ENCODE data around the gene ITPRIPL2. TPM values are rescaled to one million over a fixed set of nuclear protein-coding genes. Genes with fewer than 3 reads are reported as not detected.

Gene ITPRIPL2
- polyA plus RNA-seq, 1 donor from 2014 or later: not detected

DNA sequence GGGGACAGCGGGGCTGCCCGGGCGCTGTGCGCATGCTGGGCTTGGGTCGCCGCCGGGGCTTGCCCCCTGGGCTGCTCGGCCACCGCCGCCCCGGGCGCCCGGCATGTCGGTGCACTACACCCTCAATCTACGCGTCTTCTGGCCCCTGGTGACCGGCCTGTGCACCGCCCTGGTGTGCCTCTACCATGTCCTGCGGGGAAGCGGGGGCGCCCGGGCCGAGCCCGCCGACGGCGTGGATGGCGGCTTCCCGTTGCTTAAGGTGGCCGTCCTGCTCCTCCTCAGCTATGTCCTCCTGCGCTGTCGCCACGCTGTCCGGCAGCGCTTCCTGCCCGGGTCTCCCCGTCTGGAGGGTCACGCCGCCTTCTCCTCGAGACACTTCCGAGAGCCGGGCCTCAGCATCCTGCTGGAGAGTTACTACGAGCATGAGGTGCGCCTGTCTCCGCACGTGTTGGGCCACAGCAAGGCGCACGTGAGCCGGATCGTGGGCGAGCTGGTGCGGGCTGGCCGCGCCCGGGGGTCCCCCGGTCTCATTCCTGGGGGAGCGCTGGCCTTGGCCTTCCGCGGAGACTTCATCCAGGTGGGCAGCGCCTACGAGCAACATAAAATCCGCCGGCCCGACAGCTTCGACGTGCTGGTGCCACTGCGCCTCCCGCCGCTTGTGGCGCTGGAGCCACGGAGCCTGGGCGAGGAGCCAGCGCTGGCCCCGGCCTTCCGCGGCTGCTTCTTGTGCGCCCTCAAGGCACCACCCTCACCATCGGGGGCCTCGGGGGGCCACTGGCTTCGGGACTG lies 789 bp downstream of the ITPRIPL2 start:
- H2AFZ ChIP-seq (ENCODE audit: low read depth, low read length): no peak overlapping the region
- H3K9ac ChIP-seq (ENCODE audit: low read length): no peak overlapping the region
- H3K79me2 ChIP-seq (replicated peaks; ENCODE audit: insufficient read depth, low read length): no peaks in the 10 kb centered on the region
- no peaks in the 10 kb centered on the region for H3K9me3 ChIP-seq (ENCODE audit: low read length)
- no peaks in the 10 kb centered on the region for H4K20me1 ChIP-seq (ENCODE audit: insufficient read depth)
- H3K36me3 ChIP-seq (ENCODE audit: insufficient read depth, low read length): no peaks in the 10 kb centered on the region
- no peaks in the 10 kb centered on the region for H3K9me2 ChIP-seq (ENCODE audit: insufficient read depth, low read length)
- no peak for TF ChIP-seq POLR2AphosphoS5 (IDR thresholded peaks at IDR 0.05)
- no peak for TF ChIP-seq RAD21 (conservative IDR thresholded peaks at IDR 0.05)
- H3K4me3 ChIP-seq (ENCODE audit: low read length): no peak overlapping the region
- no peak overlapping the region for H3K27ac ChIP-seq (ENCODE audit: low read length)
- no peak overlapping the region for H3K4me2 ChIP-seq (ENCODE audit: low read length)
- no peaks in the 10 kb centered on the region for H3F3A ChIP-seq (ENCODE audit: insufficient read depth, low read length, poor library complexity, severe bottlenecking)
- peaks cover 27% of the 10 kb centered on the region for H3K27me3 ChIP-seq (ENCODE audit: insufficient read depth, low read depth, low read length)

GRCh38 chr16:19115148-19116021 lies 1.6 kb downstream of the ITPRIPL2 start:
- Histone ChIP-seq H3K9me2 (ENCODE audit: insufficient read depth, low read length) (no peaks in the 10 kb centered on the region), H3K79me2 (replicated peaks; ENCODE audit: insufficient read depth, low read length) (no peaks in the 10 kb centered on the region), H3K36me3 (ENCODE audit: insufficient read depth, low read length) (no peaks in the 10 kb centered on the region), H3K4me3 (ENCODE audit: low read length) (no peak overlapping the region), H3K9me3 (ENCODE audit: low read length) (no peaks in the 10 kb centered on the region), H3K27me3 (ENCODE audit: insufficient read depth, low read depth, low read length) (peaks cover 27% of the 10 kb centered on the region), H3K4me2 (ENCODE audit: low read length) (no peak overlapping the region), H4K20me1 (ENCODE audit: insufficient read depth) (no peaks in the 10 kb centered on the region), H3K27ac (ENCODE audit: low read length) (no peak overlapping the region), H3F3A (ENCODE audit: insufficient read depth, low read length, poor library complexity, severe bottlenecking) (no peaks in the 10 kb centered on the region), H2AFZ (ENCODE audit: low read depth, low read length) (no peak overlapping the region), H3K9ac (ENCODE audit: low read length) (no peak overlapping the region)
- no peak for TF ChIP-seq POLR2AphosphoS5 (IDR thresholded peaks at IDR 0.05)
- TF ChIP-seq MXI1 (conservative IDR thresholded peaks at IDR 0.05; ENCODE audit: poor library complexity, severe bottlenecking): no peak
- no peak for TF ChIP-seq RAD21 (conservative IDR thresholded peaks at IDR 0.05)
- TF ChIP-seq EP300 (conservative IDR thresholded peaks at IDR 0.05; ENCODE audit: poor library complexity, severe bottlenecking): no peak
- no peak for TF ChIP-seq CTCF (IDR thresholded peaks at IDR 0.05; ENCODE audit: poor library complexity, severe bottlenecking)
- no peak for TF ChIP-seq TAF1 (IDR thresholded peaks at IDR 0.05; ENCODE audit: low read depth)

DNA sequence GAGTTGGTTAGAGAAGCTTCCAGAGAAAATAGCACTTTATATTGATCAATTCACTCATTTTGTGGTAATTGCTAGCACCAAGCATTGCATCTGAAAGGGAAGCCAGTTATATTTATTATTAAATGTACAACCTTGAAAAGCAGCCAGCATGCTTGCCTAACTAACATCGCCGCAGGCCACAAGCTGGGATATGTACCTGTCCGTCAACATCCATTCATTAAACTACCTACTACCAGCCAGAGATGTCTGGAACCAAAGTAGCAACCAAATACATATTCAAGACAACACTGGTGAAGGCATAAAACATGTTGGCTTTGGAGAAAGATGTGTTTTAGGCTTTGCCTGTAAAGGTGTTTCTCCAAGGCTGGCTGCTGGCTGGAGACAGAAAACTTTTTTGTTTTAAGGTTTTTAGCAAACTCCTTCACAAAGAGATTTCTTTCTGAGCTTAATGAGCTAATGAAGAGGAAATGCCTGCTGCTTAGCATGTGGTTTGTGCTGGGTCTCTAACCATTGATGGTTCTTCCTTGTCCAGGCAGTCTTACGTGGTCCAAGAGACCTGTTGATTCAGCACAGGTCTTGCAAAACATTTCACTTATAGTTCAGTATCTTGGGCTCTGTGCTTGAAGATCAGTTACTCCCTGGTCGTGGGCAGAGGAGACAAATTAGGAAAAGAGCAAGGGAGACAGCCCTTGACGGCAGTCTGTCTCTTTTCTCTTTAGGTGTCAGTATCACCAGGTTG lies 3.1 kb downstream of the ITPRIPL2 start:
- Histone ChIP-seq H3K27ac (ENCODE audit: low read length) (no peak overlapping the region), H3K4me3 (ENCODE audit: low read length) (no peak overlapping the region), H3K9me3 (ENCODE audit: low read length) (no peaks in the 10 kb centered on the region), H3K4me2 (ENCODE audit: low read length) (no peak overlapping the region), H3K79me2 (replicated peaks; ENCODE audit: insufficient read depth, low read length) (no peaks in the 10 kb centered on the region), H2AFZ (ENCODE audit: low read depth, low read length) (no peak overlapping the region), H3F3A (ENCODE audit: insufficient read depth, low read length, poor library complexity, severe bottlenecking) (no peaks in the 10 kb centered on the region), H3K9ac (ENCODE audit: low read length) (no peak overlapping the region), H4K20me1 (ENCODE audit: insufficient read depth) (no peaks in the 10 kb centered on the region), H3K27me3 (ENCODE audit: insufficient read depth, low read depth, low read length) (peaks cover 27% of the 10 kb centered on the region), H3K9me2 (ENCODE audit: insufficient read depth, low read length) (no peaks in the 10 kb centered on the region), H3K36me3 (ENCODE audit: insufficient read depth, low read length) (no peaks in the 10 kb centered on the region)
- TF ChIP-seq EZH2 (IDR thresholded peaks at IDR 0.05; ENCODE audit: borderline replicate concordance, insufficient read depth, low read length, poor library complexity, severe bottlenecking): no peak
- no peak for TF ChIP-seq RAD21 (conservative IDR thresholded peaks at IDR 0.05)
- TF ChIP-seq TAF1 (IDR thresholded peaks at IDR 0.05; ENCODE audit: low read depth): no peak
- no peak for TF ChIP-seq POLR2AphosphoS5 (IDR thresholded peaks at IDR 0.05)
- no peak for TF ChIP-seq MXI1 (conservative IDR thresholded peaks at IDR 0.05; ENCODE audit: poor library complexity, severe bottlenecking)
- no peak for TF ChIP-seq SMC3 (conservative IDR thresholded peaks at IDR 0.05; ENCODE audit: poor library complexity)
- no peak for TF ChIP-seq EP300 (conservative IDR thresholded peaks at IDR 0.05; ENCODE audit: poor library complexity, severe bottlenecking)
- TF ChIP-seq CTCF (IDR thresholded peaks at IDR 0.05; ENCODE audit: poor library complexity, severe bottlenecking): no peak
- TF ChIP-seq, protein P1, sequence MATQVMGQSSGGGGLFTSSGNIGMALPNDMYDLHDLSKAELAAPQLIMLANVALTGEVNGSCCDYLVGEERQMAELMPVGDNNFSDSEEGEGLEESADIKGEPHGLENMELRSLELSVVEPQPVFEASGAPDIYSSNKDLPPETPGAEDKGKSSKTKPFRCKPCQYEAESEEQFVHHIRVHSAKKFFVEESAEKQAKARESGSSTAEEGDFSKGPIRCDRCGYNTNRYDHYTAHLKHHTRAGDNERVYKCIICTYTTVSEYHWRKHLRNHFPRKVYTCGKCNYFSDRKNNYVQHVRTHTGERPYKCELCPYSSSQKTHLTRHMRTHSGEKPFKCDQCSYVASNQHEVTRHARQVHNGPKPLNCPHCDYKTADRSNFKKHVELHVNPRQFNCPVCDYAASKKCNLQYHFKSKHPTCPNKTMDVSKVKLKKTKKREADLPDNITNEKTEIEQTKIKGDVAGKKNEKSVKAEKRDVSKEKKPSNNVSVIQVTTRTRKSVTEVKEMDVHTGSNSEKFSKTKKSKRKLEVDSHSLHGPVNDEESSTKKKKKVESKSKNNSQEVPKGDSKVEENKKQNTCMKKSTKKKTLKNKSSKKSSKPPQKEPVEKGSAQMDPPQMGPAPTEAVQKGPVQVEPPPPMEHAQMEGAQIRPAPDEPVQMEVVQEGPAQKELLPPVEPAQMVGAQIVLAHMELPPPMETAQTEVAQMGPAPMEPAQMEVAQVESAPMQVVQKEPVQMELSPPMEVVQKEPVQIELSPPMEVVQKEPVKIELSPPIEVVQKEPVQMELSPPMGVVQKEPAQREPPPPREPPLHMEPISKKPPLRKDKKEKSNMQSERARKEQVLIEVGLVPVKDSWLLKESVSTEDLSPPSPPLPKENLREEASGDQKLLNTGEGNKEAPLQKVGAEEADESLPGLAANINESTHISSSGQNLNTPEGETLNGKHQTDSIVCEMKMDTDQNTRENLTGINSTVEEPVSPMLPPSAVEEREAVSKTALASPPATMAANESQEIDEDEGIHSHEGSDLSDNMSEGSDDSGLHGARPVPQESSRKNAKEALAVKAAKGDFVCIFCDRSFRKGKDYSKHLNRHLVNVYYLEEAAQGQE (IDR thresholded peaks at IDR 0.05; ENCODE audit: borderline replicate concordance): no peak

All from neural cell (in vitro differentiated cells).